Activated T-cell treated with anti-CD3 and anti-CD28 coated beads for 1 hour (primary cell): ENCODE data around the gene NABP2.
A peak's percentile ranks its signal among the peaks of the same experiment; 100 is the strongest.
"Not testable (repeated sequence)": the region's sequence is repeated elsewhere in the genome, so short reads cannot be mapped to it uniquely, and the experiment has no call there.

Source experiments
- DNase-seq: peaks from one replicate; pipeline ENCODE4 v3.0.0-alpha.2; 2020; ENCODE audit warnings: low read depth

Gene NABP2

DNA sequence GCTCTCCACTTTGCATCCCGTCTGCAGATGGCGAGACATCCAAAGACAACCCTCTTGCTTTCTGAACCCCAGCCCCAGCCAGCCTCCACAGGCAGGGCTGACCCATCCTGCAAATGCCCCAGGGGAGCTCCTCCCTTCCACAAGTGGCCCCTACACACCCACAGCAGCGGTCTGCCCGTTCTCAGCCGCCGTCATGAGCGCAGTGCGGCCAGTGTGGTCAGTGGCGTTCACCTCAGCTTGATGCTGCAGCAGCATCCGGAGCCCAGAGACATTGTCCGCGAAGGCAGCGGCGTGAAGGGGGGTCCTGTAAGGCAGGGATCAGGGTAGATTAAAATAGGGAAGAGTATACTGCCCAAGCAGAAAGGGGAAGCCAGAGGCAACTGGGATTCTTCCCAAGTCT is 20.4 kb downstream of the NABP2 start:
- no peak for DNase-seq

DNA sequence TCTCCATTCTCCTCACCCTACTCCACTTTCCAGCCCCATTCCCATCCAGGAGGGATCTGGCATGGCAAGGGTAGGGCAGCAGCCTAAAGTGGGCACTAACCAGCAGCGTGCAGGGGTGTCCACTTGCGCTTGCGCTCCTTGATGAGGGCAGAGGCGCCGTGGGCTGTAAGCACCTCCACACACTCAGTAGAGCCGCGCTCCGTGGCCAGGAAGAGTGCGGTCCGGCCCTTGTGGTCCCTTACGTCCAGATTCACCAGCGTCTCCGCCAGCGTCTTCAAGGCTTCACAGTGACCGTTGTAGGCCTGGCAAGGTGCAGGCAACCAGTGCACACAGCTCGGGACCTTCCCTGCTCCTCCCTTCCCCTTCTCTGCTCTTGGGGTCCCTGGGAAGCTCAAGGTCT is 23.8 kb downstream of the NABP2 start:
- no peak for DNase-seq

DNA sequence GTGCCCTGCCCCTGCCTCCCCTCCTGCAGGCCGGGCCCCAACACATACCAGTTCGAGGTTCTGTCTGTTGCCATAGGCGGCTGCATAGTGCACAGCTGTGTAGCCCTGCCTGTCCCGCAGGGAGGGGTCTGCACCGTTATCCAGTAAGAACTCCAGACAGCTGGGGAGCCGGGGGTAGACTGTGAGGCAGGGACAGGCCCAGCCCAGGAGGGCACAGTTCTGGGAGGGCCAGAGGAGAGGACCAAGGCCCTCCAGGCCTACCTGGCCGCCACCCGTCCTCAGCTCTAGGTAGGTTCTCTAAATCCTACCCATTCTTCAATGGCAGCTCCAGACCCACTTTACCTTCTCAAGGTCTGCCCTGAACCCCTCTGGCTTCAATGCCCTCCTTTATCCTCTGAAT is 24.6 kb downstream of the NABP2 start:
- no peak for DNase-seq

DNA sequence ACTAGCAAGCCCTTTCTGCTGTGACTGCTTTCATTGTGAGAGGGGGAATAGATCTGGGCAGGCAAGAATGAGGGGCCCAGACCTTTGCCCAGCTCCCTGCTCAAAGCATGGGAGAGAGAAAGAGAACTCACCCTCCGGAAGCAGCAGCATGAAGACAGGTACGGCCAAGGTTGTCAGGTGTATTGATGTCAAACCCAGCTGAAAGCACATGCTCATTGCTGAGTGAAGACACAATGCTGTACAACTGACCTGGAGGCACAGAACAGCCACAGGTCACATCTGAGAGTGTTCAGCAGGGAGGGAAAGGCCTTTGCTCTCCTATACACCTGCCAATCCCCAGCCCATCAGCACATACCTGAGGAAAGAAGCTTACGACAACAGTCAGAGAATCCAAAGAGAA is 28.5 kb downstream of the NABP2 start:
- DNase-seq, result no peak

DNA sequence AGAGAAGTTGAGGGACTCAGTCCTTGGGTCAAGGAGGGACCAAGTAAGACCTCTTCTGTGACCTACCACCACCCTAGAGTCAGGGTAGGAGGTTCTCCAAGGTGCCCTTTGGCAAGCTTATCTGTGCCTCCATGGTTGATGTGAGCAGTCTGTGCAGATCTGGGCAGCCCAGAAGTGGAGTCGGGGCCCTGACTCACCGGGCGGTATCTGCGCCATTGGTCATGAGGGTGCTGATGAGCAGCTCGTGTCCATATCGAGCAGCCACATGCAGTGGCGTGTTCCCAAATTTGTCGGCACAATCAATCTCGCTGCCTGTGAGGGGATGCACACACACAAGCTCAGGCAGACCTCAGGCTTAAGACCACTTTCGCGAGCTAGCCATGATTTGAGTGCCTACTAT is 28.9 kb downstream of the NABP2 start:
- no peak for DNase-seq

DNA sequence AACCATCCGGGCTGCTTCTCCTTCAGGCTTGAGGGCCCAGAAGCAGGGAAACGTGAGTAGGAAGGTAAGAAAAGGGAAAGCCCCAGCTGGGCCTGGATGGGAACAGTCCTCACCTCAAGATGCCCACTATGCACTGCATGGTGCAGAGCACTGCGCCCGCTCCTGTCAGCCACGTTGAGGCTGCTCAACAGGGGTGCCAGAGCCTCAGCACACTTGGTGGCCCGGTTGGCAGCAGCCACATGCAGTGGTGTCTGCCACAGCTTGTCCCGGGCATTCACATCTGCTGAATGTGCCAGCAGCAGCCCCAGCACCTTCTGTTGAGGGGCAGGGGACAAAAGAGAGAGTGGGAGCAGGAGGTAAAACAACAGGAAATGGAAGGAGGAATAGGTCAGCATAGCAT is 31.5 kb downstream of the NABP2 start:
- no peak for DNase-seq

DNA sequence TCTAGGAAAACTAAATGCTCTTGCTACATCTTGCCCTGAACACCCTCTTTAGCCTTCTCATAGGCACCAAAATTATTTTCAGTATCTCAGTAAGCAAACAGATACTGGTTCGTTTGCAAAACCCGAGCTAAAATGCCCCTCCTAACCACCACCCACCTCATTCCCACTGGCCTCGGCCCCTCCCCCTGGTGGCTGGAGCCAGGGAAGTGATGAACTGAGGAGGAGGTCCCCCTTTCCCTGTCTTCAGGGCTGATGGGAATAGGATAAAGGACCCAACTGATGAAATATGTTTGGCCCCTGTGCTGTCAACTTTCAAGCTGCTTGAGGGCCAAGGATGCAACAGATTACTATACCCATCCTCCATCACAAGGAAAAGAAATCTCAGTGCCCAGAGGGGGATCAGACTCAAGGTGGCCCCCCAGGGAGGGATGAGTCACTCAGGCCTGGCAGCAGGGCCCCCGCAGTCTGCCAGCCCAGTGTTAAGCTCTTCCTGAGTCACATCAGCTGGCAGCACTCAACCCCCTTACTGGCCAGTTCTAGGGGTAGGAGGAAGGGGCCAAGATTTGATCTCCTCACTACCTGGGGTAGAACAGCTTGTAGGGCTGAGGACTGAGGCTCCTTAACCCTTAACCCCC is 32.3 kb downstream of the NABP2 start:
- no peak for DNase-seq

DNA sequence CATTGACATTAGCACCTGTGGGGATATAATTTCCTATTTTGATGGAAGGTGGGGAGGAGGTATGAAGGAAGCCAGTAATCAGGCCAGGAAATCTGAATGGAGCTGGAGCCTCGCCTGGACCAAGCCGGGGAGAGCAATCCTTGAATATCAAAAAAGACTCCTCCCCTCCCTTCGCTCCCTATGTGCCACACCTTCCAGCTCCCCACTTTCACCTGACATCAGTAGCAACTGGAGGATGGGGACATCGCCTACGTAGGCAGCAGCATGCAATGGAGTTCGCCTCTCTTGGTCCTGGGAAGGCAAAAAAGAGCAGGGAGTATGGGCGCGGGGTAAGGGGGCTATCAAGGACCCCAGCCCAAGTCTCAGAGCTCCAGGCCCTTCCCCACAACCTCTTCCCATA is 32.9 kb downstream of the NABP2 start:
- DNase-seq, result no peak

DNA sequence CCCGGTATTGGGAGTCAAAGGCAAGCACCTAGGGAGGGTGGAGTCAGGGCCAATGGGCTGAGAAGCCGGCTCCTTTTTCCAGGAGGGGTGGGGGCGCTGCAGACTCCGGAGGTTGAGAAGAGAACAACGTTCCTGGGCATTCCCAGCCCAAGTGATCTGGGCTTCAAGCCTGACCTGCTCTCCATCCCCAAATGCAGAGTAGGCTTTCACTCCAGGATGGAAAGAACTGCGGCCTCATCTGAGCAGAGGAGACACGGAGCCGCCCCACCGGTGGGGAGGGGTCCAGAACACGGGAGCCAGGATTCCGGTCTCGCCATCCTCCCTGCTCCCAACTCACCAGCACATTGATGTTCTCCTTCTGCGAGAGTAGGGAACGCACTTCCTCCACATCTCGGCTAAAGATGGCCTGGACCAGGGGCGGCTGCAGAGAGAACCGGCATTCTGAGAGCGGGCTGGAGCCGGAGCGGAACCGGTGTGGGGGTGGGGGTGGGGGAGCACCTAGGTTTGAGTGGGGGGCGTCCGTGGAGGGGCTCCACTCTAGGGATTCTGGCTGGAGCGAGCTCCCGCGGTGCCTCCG is 33.4 kb downstream of the NABP2 start:
- no peak for DNase-seq

DNA sequence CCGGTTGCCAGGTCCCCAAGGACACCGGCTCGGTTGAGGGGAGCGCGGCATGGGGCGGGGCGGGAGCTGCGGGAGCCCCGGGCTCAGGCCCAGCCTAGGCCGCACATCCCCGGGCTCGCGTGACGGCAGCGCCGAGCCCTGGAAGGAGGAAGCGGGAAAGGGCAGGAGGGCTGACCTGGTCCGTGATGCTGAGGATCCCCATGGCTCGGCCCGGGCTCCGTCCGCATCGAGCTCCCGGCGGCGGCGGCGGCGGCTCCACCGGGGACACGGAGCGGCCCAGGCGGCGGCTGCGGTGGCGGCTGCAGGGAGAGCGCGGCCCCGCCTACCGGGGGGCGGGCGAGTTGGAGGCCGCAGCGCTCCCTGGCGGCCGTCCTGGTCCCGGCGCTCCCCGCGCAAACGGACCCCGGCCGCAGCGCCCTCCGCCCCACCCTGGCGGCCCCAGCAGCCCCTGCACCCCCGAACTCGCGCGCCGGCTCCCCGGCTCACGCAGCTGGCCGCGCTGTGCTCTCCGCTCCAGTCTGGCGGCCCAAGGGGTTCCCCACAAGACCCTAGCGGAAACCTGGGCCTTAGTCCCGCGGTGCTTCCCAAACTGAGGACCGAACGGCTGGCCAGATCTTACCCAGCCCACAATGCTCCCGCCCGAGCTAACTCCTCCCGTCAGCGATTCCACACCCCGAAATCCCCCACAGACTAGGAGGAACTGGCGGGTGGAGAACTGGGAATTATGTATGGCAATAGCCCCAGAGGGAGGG is 34.1 kb downstream of the NABP2 start, which contains the start of gene ANKRD52:
ANKRD52 (minus strand) TSS at position 317 of the 752 bp plus-strand sequence; CDS start at position 202, 115 bp downstream.
- peak; percentile 72 for DNase-seq

DNA sequence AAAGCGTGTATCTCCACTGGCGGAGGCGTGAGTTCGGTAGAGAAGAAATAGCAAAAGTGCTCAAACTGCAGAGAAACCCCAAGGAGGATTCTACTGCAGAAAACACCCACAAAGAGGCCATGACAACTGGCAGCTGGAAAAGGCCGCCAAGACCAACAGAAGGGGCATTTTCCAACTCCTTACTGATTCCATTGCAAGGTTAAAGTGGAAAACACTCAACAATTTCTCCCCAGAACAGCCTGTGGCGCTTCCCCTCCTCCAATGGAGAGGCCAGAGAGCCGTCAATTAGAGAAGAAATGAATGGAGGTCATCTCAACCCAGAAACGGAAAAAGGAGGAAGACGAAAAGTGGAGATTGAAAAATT is 34.7 kb downstream of the NABP2 start:
- DNase-seq, result no peak

DNA sequence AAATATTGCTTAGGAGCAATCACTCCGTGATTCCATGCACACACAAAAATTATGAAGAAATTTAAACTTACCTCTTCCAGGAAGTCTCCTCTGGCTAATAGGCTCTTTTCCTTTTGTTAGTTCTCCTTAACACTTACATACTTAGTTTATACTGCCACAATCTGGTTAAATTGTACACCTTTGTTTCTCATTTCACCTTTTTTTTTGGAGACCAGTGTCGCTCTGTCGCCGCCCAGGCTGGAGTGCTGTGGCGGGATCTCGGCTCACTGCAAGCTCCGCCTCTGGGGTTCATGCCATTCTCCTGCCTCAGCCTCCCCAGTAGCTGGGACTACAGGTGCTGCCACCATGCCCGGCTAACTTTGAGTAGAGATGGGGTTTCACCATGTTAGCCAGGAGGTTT is 36.2 kb downstream of the NABP2 start:
- DNase-seq, result no peak

DNA sequence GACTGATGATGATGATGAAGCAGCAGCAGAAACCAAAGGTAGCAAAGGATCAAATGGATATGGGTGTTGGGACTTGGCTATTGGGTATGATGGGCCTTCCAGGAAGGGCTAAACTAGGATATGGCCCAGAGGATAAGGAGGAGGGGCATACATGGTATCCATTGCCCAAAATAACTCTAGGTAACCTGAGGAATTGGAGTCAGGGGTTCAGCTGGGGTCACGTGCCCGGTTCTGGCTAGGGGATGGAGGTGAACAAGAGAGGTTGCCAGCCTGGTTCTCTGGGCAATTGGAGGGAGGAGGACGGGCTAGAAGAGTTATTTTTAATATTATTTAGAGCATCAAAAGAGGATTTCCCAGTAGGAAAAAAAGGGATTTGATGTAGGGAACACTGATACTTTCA is 36.8 kb downstream of the NABP2 start:
- DNase-seq, result no peak

DNA sequence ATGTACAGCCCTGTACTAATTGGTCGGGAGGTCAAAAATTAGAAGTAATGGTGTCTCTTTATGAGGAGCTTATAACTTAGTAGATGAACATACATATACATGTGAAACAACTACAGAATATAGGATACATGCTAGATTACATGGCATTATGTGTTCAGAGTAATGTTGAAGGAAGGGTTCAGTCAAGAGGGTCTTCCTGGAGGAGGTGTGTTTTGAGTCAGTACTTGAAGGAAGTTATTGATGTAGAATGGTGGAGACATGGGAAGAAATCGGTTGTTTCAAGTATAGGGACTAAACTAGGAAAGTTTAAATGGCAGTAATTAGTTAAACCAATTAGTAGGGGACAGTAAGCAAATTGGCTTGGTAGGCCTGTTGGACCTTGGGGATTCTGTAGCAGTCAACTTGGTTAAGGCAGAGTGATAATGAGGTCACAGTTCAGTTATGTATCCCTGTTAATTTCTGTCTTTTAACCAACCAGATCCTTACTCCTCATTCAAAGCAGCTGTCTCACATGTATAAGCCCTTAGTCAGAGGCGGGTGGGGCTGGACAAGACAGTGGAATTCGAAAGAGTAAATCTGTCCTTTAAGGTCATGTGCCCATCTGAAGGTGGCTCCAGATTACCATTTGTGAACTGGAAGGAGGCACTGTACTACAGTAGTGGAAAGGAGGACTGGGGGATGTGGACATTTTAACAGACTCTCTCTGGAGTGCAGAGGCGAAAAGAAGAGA is 37.5 kb downstream of the NABP2 start:
- DNase-seq, result no peak

DNA sequence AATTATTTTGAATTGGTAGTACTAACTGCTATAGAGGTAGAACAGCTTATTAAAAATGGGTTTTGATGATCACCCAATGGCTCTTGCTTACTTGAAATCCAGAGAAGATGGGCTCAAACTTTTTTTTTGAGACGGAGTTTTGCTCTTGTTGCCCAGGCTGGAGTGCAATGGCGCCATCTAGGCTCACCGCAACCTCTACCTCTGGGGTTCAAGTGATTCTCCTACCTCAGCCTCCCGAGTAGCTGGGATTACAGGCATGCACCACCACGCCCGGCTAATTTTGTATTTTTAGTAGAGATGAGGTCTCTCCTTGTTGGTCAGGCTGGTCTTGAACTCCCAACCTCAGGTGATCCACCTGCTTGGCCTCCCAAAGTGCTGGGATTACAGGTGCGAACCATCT is 38.8 kb downstream of the NABP2 start:
- not testable (repeated sequence) for DNase-seq

DNA sequence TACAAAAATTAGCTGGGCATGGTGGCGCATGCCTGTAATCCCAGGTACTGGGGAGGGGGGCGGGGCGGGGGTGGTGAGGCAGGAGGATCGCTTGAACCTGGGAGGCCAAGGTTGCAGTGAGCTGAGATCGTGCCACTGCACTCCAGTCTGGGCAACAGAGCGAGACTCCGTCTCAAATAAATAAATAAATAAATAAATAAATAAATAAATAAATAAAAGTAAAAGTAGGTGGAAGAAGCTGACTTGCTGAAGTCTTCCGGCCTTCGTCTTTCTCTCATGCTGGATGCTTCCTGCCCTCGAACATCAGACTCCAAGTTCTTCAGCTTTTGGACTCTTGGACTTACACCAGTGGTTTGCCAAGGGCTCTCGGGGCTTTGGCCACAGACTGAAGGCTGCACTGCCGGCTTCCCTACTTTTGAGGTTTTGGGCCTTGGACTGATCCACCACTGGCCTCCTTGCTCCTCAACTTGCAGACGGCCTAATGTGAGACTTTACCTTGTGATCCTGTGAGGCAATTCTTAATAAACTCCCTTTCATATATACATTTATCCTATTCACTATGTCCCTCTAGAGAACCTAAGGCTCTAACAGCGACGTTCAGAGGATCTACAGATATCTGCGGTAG is 42.0 kb downstream of the NABP2 start:
- not testable (repeated sequence) for DNase-seq

DNA sequence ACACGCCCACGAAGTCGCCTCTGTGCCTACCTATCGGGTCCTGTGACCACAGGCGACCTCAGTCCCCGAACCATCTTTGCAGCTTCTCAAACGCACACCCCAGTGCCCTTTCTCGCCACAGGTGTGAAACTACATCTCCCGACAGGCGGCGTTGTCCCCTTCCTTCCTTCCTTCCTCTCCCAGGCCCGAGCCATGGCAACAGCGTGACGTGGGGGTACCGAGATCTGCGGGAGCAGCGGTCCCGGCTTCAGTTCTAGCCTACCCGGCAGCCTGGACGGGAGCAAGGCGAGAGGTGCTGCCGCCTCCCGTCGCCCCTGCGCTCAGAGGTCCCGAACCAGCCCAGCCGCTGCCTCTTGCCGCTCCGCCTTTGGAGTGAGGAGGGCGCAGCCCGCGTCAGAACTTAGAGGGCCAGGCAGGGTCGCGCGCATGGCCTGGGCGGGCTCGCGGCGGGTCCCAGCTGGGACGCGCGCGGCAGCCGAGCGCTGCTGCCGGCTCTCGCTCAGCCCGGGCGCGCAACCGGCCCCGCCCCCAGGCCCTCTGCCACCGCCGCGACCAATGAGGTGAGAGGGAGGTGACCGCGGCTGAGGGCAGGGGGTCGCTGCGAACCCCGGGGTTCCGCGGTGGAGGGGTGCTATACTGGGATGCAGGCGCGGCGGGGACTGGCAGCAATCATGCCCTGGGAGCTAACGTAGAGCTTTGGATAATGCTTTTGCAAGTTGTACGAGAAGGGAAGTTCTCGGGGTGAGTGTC is 42.7 kb downstream of the NABP2 start, which contains the start of gene COQ10A:
COQ10A (plus strand) TSS at position 250 of the 750 bp plus-strand sequence; CDS start at position 427, 177 bp downstream.
- DNase-seq, result peak; percentile 85

DNA sequence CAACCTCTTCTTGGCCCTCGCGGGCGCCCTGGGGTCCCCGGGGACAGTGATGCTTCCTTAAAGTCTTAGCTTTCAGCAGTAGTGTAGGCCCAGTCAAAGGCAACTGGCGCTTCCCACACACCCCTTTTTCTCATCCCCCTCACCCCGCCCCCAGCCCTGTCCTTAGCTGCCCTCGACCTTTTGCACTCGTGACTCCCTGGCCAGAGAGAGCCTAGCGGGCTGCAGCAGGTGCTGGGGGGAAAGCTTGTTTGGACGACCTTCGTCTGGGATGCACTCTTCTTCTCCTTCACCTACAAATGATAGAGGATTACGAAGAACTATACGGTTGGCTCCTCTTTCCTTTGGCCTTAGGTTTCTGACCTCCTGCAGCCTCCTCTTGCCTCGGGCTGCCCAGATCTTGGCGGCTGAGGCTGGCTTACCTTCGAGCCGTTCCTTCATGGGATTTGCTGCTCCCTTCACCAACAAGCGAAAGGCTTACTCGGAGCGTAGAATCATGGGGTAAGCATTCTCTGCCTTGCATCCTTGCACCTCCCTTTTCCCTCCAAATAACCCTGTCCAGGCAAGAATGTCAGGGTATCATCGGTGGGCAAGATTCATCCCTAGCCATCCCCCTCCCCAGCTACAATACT is 43.4 kb downstream of the NABP2 start:
- no peak for DNase-seq

DNA sequence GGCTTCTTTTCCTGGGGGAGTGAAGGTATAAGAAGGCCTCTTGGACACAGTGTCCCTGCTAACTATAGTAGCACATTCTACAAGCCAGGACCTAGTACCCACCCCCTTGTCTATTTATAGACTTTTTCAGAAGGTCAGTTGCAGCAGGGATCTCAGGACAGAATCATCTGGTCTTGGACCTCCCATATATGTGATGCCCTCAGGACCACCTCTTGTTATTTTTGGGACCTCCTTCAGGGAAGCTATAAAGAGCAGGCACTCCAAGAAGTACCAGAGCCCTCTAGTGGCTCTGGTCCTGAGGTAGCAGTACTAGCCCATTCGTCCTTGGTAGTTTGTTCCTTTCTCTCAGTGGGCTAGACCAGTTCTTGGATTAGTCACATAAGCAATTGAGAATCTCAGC is 46.9 kb downstream of the NABP2 start:
- no peak for DNase-seq

DNA sequence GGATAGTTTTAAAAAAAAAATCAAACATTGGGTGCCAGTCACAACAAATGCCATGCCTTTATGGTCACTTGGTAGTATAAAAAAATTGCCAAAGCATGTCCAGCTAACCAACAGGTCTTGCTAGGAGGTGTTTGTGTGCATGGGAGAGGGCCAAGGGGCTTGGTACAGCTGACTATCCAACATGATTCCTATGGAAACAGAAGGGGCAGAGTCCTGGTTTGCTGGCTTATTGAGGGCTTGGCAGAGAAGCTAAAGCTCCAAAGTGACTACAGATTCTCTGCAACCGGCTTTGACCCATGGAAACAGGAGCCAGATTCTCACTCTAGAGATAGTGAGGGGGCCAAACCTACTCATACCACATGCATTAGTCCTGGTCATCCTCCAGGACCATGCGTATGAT is 48.3 kb downstream of the NABP2 start:
- DNase-seq, result not testable (repeated sequence)

DNA sequence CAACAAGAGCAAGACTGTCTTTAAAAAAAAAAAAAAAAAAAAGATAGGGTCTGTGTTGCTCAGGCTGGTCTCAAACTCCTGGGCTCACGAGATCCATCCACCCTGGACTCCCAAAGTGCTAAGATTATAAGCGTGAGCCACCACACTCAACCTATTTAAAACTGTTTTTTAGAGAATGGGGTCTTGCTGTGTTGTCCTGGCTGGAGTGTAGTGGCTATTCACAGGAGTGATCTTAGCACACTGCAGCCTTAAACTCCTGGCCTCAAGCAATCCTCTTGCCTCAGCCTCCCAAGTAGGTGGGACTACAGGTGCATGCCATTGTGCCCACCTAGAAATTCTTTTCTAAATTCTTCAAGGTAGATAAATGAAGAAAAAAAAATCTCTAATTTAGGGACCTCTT is 50.2 kb downstream of the NABP2 start:
- DNase-seq, result no peak
